A549 treated with GW870086 at 1 μM for 4 hours (cell line): ENCODE results near the gene SLC22A2. TPM values are rescaled to one million over a fixed set of nuclear protein-coding genes. Genes with fewer than 3 reads are reported as not detected.

Source experiments
- total RNA-seq: library from RNA; stranded (reverse); fragments of 200-300 nt; extraction: Qiagen RNA extraction; gene quantifications from 5 replicates; pipeline ENCODE4 v1.2.3, GENCODE V29; 2022; ENCODE audit warnings: low read depth

SLC22A2 gene
- 0.14 TPM in 1 of 5 replicates, not detected in the others for total RNA-seq

DNA sequence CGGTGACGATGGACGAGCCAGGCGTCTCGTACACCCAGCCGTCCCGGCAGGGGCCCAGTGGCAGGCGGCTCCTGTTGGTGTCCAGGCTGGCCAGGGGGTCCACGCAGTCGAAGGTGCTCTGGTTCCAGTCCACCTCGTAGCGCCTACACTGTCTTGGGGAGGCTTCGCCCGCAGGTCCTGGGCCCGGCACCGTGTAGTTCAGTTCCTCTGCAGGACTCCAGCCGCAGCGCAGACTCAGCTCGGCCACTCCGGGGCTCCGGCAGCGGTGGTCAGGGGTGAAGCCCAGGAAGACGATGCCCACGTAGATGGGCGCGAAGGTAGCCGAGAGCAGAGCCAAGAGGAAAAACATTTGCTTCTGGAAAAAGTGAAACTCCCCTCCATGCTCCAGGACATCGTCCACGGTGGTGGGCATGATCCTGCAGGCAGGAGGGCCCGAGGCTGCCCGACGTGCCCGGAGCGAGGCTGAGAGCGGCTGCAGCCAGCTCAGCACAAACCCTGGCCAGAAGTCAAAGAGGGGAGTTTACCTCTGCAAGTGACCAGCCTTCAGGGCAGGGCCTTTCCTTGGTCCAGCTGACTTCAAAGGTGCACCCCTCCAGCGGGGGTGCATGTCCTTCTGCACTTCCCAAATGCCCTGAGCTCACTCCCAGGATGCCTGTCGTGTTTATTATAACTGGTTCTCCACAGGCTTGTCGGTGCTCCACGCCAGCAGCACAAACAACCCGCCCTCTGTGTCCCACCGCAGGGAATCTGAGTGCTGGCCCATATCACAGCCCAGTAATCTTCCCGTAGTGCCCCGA is at the start of gene SLC22A2:
Gene SLC22A2, minus strand, starts transcription at position 476 of the 797 bp plus-strand sequence. Its CDS starts 64 bp downstream, at position 412.

Other genes starting within 250 kb of the SLC22A2 start
- gene SLC22A1, start 137.0 kb downstream of the SLC22A2 start, total RNA-seq: 1.1 to 2.8 TPM (median 1.7 TPM) in 5 replicates
- 40.2 to 51.2 TPM (median 47.9 TPM) in 5 replicates for gene SLC22A3, start 89.6 kb upstream of the SLC22A2 start, total RNA-seq